Esophagus squamous epithelium (tissue), 5 donors: ENCODE results near the gene CASP7. TPM values are rescaled to one million over a fixed set of nuclear protein-coding genes. Genes with fewer than 3 reads are reported as not detected.
"Not testable (repeated sequence)": the region's sequence is repeated elsewhere in the genome, so short reads cannot be mapped to it uniquely, and the experiment has no call there.

Source experiments
- DNase-seq: peaks from one replicate; lab custom pipeline; 2025; lab: John Stamatoyannopoulos, UW
- H3K27ac ChIP-seq, 4 donors: fragments of 200-600 bp; sonication (generic); one replicate each; pipeline ENCODE4 v1.5.1; 2016 to 2019; ENCODE audit warnings: mild to moderate bottlenecking in 1 of 4
- H3K27me3 ChIP-seq, 4 donors: fragments of 200-600 bp; sonication (generic); 1 replicate in 3 of 4; 2 replicates in 1 of 4; pipeline versions ENCODE4 v1.5.1 to v1.6.0; 2017 to 2021; ENCODE audit warnings: antibody characterized with exemption in 1 of 4
- H3K36me3 ChIP-seq, 3 donors: fragments of 200-600 bp; sonication (generic); one replicate each; pipeline ENCODE4 v1.5.1; 2016 to 2019
- H3K4me1 ChIP-seq, 3 donors: fragments of 200-600 bp; sonication (generic); one replicate each; pipeline ENCODE4 v1.5.1; 2017 to 2019
- H3K4me3 ChIP-seq, 4 donors: fragments of 200-600 bp; sonication (generic); 1 replicate in 3 of 4; 2 replicates in 1 of 4; pipeline ENCODE4 v1.5.1; 2016 to 2019; ENCODE audit warnings: mild to moderate bottlenecking in 2 of 4, moderate library complexity in 1 of 4
- H3K9me3 ChIP-seq, 3 donors: fragments of 200-600 bp; sonication (generic); one replicate each; pipeline ENCODE4 v1.5.1; 2016 to 2019
- POLR2A ChIP-seq, 4 donors: fragments of 450-650 bp; IDR thresholded peaks; one replicate each; pipeline ENCODE4 v1.6.1; 2017; ENCODE audit warnings: antibody characterized with exemption in 4 of 4, mild to moderate bottlenecking in 4 of 4, moderate library complexity in 3 of 4
- WGBS, 2 donors: methylation state at CpG; one replicate each; pipeline ENCODE4 v1.1.5; 2018; 5-methylcytosine and 5-hydroxymethylcytosine counted together
- intact Hi-C: fragments of 100-400 bp; cut with DNase I; formaldehyde crosslinking; loops from one replicate; pipeline ENCODE4 v1.15.0; 2022
- total RNA-seq, 4 donors: library from RNA; depleted of rRNA; stranded (reverse); fragments of >200 nt; gene quantifications; one replicate each; pipeline ENCODE4 v1.1.0, GENCODE V29; 2016
- TF ChIP-seq, protein P1 (sequence below), 6 experiments: fragments of 450-650 bp in 4 of 6; fragments of 200-600 bp in 2 of 6; sonication (generic) in 2 of 6; IDR thresholded peaks; one replicate each; pipeline ENCODE4 v1.5.1; 2016 to 2019; ENCODE audit warnings: antibody characterized with exemption in 6 of 6, mild to moderate bottlenecking in 4 of 6, moderate library complexity in 4 of 6
- donor health status: DM: yes; HTN: yes; CAD: no.

Gene CASP7
- total RNA-seq, 4 donors from 2014 or later = 12.9 to 24.2 (median 18.8) TPM

- no peak overlapping the region for H3K4me3 ChIP-seq
- no peak overlapping the region for H3K27ac ChIP-seq
- no peaks in the 10 kb centered on the region for H3K9me3 ChIP-seq
- peaks cover 0 to 26% (median 1%) of the 10 kb centered on the region in 4 donors for H3K27me3 ChIP-seq
- DNase-seq = no peak
- intact Hi-C loops = no loop called here
- TF ChIP-seq, protein P1, sequence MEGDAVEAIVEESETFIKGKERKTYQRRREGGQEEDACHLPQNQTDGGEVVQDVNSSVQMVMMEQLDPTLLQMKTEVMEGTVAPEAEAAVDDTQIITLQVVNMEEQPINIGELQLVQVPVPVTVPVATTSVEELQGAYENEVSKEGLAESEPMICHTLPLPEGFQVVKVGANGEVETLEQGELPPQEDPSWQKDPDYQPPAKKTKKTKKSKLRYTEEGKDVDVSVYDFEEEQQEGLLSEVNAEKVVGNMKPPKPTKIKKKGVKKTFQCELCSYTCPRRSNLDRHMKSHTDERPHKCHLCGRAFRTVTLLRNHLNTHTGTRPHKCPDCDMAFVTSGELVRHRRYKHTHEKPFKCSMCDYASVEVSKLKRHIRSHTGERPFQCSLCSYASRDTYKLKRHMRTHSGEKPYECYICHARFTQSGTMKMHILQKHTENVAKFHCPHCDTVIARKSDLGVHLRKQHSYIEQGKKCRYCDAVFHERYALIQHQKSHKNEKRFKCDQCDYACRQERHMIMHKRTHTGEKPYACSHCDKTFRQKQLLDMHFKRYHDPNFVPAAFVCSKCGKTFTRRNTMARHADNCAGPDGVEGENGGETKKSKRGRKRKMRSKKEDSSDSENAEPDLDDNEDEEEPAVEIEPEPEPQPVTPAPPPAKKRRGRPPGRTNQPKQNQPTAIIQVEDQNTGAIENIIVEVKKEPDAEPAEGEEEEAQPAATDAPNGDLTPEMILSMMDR (IDR thresholded peaks at IDR 0.05) = no peak
- TF ChIP-seq POLR2A (IDR thresholded peaks at IDR 0.05) = no peak
- H3K36me3 ChIP-seq = no peaks in the 10 kb centered on the region
- H3K4me1 ChIP-seq = peaks cover 0 to 33% (median 0%) of the 10 kb centered on the region in 3 donors
- WGBS, 2 donors = 56 to 86% methylated on average over 2 to 3 of the region's 3 CpGs
Measured at GRCh38 chr10:113647812-113648211, 31.9 kb upstream of the CASP7 start.

- no peak for TF ChIP-seq POLR2A (IDR thresholded peaks at IDR 0.05)
- TF ChIP-seq, protein P1 (IDR thresholded peaks at IDR 0.05) = no peak
- intact Hi-C loops = no loop called here
- Histone ChIP-seq H3K4me3 (no peak overlapping the region), H3K27me3 (peaks cover 0 to 31% (median 1%) of the 10 kb centered on the region in 4 donors), H3K9me3 (no peaks in the 10 kb centered on the region), H3K4me1 (peaks cover 0 to 26% (median 0%) of the 10 kb centered on the region in 3 donors), H3K36me3 (no peaks in the 10 kb centered on the region), H3K27ac (no peak overlapping the region)
- 33 to 42% methylated on average over 3 of the region's 3 CpGs for WGBS, 2 donors
- no peak for DNase-seq
Measured at GRCh38 chr10:113648478-113648877, 31.2 kb upstream of the CASP7 start.

DNA sequence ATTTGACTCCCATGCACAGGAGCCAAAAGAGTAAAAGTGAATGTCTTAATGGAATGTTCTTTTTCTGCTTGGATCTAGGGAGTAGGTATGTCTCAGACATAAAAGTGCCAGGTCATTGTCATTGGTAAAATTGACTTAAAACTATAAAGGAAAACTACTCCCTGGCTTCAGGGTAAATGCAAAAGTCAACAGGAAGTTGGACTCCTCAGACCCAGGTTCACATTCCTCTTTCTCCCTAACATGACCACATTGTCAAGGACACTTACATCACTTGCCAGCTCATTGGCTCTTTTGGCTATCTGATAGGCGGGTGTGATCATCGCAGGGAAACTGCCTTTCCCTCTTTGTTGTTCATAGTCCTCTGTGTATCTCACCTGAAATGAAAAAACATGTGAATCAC is 29.5 kb upstream of the CASP7 start:
- 56 to 100% methylated on average over 2 of the region's 2 CpGs for whole genome bisulfite sequencing, 2 donors
- Histone ChIP-seq H3K4me3 (no peak overlapping the region), H3K4me1 (peaks cover 0 to 13% (median 0%) of the 10 kb centered on the region in 3 donors), H3K27ac (no peak overlapping the region), H3K27me3 (peaks cover 0 to 46% (median 0%) of the 10 kb centered on the region in 4 donors), H3K36me3 (no peaks in the 10 kb centered on the region), H3K9me3 (no peaks in the 10 kb centered on the region)
- intact Hi-C loops = no loop called here
- no peak for DNase-seq
- no peak for TF ChIP-seq POLR2A (IDR thresholded peaks at IDR 0.05)
- TF ChIP-seq, protein P1 (IDR thresholded peaks at IDR 0.05) = no peak

- WGBS, 2 donors = 66 to 84% methylated on average over 2 of the region's 2 CpGs
- Histone ChIP-seq H3K27me3 (peaks cover 0 to 53% (median 0%) of the 10 kb centered on the region in 4 donors), H3K36me3 (no peaks in the 10 kb centered on the region), H3K4me3 (no peak overlapping the region), H3K9me3 (no peaks in the 10 kb centered on the region), H3K27ac (no peak overlapping the region), H3K4me1 (peaks cover 0 to 7% (median 0%) of the 10 kb centered on the region in 3 donors)
- no peak for TF ChIP-seq POLR2A (IDR thresholded peaks at IDR 0.05)
- TF ChIP-seq, protein P1 (IDR thresholded peaks at IDR 0.05) = no peak
- intact Hi-C loops = no loop called here
- DNase-seq = no peak
Measured at GRCh38 chr10:113651021-113651420, 28.7 kb upstream of the CASP7 start.

GRCh38 chr10:113651898-113652297 is 27.8 kb upstream of the CASP7 start:
- intact Hi-C loops = no loop called here
- DNase-seq = no peak

DNA sequence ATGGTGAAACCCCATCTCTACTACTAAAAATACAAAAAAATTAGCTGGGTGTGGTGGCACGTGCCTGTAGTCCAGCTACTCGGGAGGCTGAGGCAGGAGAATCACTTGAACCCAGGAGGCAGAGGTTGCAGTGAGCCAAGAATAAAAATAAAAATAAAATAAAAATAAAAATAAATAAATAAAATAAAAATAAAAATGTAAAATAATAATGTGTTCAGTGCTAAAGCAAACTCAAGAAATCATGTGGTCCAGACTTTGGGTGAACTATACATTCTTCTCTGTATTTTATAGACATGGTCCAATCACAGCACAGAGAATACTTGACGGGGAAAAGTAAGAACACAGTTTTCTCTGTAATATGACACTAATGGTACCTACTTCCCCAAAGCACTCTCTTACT is 27.3 kb upstream of the CASP7 start:
- intact Hi-C loops = not testable (repeated sequence)
- 64 to 81% methylated on average over 3 of the region's 3 CpGs for WGBS, 2 donors

More at GRCh38 chr10:113651898-113652297, 27.8 kb upstream of the CASP7 start:
- Histone ChIP-seq H3K4me3 (no peak overlapping the region), H3K4me1 (no peaks in the 10 kb centered on the region), H3K9me3 (no peaks in the 10 kb centered on the region), H3K27me3 (peaks cover 0 to 56% (median 0%) of the 10 kb centered on the region in 4 donors), H3K27ac (no peak overlapping the region), H3K36me3 (no peaks in the 10 kb centered on the region)
- WGBS, 2 donors = 18 to 44% methylated on average over 1 of the region's 1 CpG
- TF ChIP-seq POLR2A (IDR thresholded peaks at IDR 0.05) = no peak
- TF ChIP-seq, protein P1 (IDR thresholded peaks at IDR 0.05) = no peak

More for the DNA sequence above, 27.3 kb upstream of the CASP7 start:
- not testable (repeated sequence) for H3K9me3 ChIP-seq, H3K36me3 ChIP-seq, H3K27ac ChIP-seq, H3K4me3 ChIP-seq, DNase-seq, H3K4me1 ChIP-seq
- peaks cover 0 to 62% (median 0%) of the 10 kb centered on the region in 4 donors for H3K27me3 ChIP-seq
